Heart left ventricle (tissue), 13 donors: Measurements from ENCODE around the gene CRLF2.

Source experiments
- POLR2A ChIP-seq, 2 donors: fragments of 450-650 bp; IDR thresholded peaks; one replicate each; pipeline ENCODE4 v1.6.1; 2017; ENCODE audit warnings: antibody characterized with exemption in 2 of 2, mild to moderate bottlenecking in 2 of 2, moderate library complexity in 2 of 2
- TF ChIP-seq, protein P1 (sequence below), 12 donors: fragments of 200-600 bp; sonication (generic) in 4 of 12; IDR thresholded peaks; one replicate each; pipeline versions ENCODE4 v1.5.0 to v1.8.0; 2018 to 2022; ENCODE audit warnings: antibody characterized with exemption in 12 of 12, mild to moderate bottlenecking in 5 of 12
- donor health status: ischemic (EF 13 %, LVEDD 7.1; RV severe dilation, severe dysfunction).
- donor health status: DM: no; HTN: yes; CAD: no.
- donor health status: DM: no; HTN: no; CAD: no.
- donor health status: ischemic (EF 25% LVEDD 6.9; RV normal size, moderate dysfunction).
- donor health status: ischemic (EF 25% LVEDD 5.7; RV mildly dilated, moderate dysfunction).
- donor health status: ischemic (EF 35%, LVEDD 5.7; RV mildly dilated, moderate dysfunction).
- donor health status: nonischemic (EF 11% LVEDD 7.7; RV severe dilation, severe dysfunction).
- donor health status: DM: yes; HTN: yes; CAD: no.
- donor health status: PGD.
- donor health status: ischemic (EF 29% LVEDD 5.4; RV normal size, mild dysfunction).
- donor health status: nonischemic (EF 23%, LVEDD 6.1; RV moderate dilation, normal function).

DNA sequence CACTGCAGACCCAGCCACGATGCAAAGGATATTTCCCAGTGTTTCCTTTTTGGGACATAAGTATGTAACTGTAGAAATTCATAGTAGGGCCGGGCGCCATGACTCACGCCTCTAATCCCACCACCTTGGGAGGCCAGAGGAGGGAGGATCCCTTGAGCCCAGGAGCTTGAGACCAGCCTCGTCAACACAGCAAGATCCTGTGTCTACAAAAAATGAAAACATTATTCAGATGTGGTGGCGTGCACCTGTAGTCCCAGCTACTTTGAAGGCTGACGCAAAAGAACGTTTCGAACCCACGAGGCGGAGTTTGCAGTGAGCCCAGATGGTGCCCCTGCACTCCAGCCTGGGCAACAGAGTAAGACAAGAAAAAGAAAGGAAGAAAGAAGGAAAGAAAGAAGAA lies 49.2 kb downstream of the CRLF2 start:
- TF ChIP-seq, protein P1, sequence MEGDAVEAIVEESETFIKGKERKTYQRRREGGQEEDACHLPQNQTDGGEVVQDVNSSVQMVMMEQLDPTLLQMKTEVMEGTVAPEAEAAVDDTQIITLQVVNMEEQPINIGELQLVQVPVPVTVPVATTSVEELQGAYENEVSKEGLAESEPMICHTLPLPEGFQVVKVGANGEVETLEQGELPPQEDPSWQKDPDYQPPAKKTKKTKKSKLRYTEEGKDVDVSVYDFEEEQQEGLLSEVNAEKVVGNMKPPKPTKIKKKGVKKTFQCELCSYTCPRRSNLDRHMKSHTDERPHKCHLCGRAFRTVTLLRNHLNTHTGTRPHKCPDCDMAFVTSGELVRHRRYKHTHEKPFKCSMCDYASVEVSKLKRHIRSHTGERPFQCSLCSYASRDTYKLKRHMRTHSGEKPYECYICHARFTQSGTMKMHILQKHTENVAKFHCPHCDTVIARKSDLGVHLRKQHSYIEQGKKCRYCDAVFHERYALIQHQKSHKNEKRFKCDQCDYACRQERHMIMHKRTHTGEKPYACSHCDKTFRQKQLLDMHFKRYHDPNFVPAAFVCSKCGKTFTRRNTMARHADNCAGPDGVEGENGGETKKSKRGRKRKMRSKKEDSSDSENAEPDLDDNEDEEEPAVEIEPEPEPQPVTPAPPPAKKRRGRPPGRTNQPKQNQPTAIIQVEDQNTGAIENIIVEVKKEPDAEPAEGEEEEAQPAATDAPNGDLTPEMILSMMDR (IDR thresholded peaks at IDR 0.05): no peak
- TF ChIP-seq POLR2A (IDR thresholded peaks at IDR 0.05): no peak
